Embryonic facial prominence (tissue), 1 donor: ENCODE measurements around the gene GNAZ.

Experiments
- DNase-seq: peaks from one replicate; pipeline ENCODE4 v3.0.0-alpha.2; 2016; ENCODE audit errors: extremely low spot score

GNAZ gene

DNA sequence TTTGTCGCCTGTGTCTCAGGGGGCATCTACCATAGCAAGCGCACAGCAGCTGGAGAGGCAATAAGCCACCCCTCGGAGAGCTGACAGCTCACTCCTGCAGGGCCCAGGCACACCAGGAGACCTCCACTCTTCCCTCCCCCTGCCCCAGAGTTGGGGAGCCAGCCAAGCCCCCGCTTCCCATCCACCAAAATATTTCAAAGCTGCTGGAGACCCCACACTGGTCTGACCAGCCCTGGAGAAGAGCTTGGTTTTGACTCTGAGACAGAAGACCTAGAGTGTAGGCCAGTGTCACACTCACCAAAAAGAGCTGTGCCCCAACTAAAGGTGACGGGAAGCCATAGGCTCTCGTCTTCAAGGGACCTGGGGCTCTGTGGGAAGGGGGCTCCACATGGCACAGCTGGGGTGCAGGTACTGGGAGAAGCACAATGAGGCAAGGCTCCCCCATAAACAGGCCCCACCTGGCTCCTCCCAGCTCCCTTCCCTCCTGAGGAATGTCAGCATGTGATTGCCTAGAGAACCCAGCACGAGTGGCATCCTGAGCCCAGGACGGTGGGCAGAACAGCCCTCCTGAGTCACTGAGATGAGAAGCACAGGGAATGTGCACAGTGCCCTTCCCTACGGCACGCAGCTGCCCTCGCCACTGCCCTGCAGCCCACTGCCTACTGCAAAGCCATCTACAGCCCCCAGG, 5.8 kb upstream of the GNAZ start:
- no peak for DNase-seq

GRCh38 chr22:23065069-23065451, 5.3 kb upstream of the GNAZ start:
- DNase-seq: no peak

GRCh38 chr22:23065495-23066122, 4.7 kb upstream of the GNAZ start:
- no peak for DNase-seq

DNA sequence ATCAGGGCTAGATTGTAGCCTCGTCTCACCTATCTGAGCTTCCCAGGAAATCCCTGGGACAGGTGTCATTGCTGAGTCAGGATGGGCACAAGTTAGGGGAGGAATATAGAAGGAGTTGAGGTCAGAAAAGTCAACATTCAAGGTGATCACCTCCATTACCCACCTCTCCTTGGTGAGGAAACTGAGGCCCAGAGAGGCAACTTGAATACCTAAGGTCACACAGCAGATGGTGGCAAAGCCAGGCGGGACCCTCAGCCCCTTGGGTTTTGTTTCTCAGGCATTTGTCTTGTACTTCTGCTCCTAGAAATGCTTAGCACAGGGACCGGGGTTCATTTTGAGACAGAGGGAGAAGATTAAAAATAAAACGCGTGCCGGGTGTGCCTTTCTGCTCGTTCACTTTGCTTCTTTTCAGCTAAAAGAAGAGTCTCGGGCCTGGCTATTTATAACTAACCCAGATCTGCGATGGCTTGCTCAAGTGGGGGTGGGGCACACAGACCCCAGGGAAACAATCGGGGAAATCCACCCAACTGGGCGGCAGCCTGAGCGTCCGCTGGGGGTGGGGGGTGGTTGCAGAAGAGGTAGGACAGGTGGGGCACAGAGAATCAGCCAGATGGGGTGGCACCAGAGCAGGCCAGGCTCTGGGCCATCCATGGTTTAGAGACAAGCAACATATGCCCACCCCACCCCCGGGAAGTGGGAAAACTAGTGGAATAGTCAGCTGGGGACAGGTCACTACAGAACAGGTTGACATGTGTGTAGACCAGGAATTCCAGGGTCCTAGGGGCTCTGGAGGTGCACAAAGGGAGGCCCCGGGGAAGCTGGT, 3.9 kb upstream of the GNAZ start:
- no peak for DNase-seq

DNA sequence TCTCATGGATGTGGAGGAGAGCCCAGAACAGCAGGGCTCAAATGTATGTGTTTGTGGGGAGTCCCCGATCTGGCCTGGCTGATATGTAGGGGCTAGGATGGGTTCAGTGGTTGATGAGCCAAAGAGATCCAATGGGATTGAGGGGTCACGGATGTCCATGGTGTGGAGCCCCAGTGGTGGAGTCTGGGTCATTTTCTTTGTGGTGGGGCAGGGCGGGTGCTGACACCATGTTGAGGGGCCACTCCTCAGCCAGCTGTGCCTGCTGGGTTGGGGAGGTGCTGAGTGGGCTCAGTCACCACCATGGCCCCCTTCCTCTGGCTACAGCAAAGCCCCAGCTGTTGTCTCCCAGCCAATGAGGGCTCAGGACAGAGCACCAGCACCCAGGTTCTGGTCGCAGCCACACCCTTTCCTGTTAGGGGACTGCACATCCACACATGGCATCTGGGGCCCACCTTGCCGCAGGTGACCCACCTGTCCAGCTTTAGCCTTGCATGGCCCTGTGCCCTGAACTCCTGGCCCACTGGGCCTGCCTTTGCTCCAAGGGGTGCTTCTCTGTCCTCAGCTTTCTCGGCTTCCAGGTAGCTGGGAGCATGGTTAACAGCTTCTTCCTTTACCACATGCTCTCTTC, 3.2 kb upstream of the GNAZ start:
- DNase-seq: no peak

- no peak for DNase-seq
These were observed 2.6 kb upstream of the GNAZ start for GRCh38 chr22:23067691-23068090.

DNA sequence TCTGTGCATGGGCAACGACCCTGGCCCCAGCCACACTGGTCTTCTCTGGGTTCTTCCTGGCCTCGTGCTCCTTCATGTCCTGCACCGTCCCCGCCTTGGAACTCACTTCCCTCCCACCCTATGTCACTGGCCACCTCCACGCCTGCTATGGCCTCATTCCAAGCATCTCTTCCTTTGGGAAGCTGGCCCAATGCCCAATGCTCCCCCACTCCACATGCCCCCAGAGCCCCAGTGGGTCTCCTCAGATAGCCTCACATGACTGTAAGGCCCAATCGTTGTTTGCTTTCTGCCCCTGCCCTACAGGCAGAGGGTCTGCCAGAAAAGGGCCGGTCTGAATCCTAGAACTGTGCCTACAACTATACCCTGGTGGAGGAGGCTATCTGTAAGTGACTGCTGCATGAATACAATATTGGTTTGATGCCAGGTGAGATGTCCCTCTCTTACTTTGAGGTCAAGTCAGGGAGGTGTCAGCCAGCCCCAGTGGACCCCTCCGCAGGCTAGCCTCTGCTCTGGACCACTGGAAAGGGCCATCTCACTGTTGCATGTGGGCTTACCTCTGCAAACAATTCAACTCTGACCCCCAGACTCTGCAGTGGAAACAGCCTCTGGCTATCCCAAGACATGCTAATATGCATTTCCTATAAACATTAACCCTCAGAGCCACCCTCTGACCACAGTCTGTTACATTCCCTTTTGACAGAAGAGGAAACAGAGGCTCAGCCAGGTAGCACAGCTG, 2.1 kb upstream of the GNAZ start:
- no peak for DNase-seq

DNA sequence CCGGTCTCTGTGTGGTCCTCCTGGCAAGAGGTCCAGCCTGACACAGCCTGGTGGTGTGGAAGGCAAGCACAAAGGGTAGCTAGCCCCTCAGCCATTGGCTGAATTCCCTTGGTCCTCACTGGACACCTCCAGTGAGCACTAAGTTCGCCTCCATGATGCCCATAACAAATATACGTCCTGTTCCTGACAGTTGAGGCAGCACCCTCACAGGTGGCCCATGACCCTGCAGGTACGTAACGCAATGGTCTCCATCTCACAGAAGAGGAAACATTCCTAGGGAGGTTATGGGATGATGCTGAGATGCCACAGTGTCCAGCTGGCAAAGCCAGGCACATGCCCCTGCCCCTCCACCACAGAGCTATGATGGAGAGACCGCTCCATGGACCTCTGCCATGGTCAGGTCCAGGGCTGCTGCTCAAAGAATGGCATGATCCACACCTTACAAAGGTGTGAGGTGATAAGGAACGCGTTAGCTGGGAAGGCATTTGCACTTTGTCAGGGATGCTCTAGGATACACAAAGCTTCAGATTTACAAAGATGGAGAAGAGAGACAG, 1.4 kb upstream of the GNAZ start:
- no peak for DNase-seq

DNA sequence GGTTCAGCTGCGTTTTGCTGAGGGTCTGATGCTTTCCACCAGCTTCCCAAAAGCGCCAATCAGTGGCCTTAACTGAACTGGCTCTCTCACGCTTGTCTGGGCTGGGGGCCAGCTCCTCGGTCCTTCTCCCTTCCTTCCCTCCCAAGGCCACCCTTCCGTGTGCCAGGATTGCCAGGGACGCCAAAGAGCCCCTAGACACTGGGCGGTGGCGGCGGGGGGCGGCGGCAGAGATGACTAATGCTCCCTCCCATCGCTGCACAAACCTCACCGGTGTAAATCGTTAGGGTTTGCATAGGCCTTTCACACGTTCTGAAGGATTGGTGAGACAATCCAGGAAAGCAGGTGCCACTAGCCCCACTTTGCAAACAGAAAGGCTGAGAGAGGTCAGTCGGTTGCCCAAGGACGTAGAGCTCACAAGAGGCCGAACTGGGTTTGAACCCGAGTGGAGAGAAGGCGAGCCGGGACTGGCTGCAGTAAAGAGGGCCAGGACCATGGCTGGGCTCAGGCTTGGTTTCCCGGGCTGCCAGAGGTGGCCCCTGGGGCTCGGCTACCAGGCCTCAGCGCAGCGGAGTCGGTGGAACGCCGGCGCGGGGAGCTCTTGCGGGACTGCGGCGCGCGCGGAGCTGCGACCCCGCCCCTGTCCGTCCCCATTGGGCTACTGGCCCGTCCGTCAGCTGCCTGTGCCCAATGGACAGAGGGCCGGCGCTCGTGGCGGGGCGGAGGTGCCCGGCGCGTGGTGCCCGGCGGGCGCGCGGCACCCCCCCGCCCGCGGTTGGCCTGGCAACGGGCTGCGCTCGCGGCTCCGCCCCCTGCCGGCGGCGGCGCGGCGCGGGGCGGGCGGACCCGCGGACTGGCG, 589 bp upstream of the GNAZ start:
- peak; percentile 70 for DNase-seq

DNA sequence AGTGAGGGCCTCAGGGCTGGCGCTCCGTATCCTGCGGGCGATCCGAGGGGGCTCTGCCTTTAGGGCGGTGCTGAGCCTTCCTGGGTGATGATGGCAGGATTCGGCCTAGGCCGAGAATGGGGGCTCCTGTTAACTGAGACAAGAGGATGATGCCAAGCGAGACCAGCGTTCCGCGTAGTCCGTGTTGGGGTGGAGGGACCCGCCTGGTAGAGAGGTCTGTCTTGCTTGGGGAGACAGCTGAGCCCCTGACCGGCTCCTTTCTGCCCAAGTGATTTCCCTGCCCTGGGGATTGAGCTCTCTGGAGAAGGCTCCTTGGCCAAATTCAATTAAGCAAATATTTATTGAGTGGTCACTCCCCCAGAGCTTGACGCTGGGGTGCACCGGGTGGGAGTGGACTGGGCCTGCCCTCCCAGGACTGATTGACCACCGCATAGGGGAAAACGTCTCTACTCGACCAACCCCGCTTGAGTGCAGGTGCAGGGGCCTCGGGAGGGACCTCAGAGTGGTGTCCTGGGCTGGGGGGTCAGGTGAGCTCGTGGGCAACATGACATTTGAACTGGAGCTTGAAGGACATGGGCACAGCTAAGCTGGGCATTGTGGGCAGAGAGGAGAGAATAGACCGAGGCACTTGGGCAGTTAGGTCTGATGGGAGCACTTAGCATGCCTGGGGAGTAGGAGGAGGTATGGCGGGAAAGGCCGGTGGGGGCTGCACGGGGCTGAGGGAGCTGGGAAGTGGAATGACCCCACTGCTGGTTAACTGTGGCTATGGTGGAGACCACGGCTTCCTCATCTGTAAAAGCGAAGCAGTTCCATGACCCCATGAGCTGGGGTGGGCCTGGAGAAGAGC, 1.1 kb downstream of the GNAZ start:
- no peak for DNase-seq

GRCh38 chr22:23072077-23072910, 2.0 kb downstream of the GNAZ start:
- no peak for DNase-seq

- DNase-seq: no peak
These were observed 2.7 kb downstream of the GNAZ start for GRCh38 chr22:23072911-23073491.

GRCh38 chr22:23073526-23074229, 3.4 kb downstream of the GNAZ start:
- DNase-seq: no peak

GRCh38 chr22:23074451-23074850, 4.1 kb downstream of the GNAZ start:
- no peak for DNase-seq

GRCh38 chr22:23075050-23075449, 4.7 kb downstream of the GNAZ start:
- no peak for DNase-seq

- no peak for DNase-seq
These were observed 5.4 kb downstream of the GNAZ start for GRCh38 chr22:23075525-23076216.
